Heart left ventricle (tissue), 13 donors: ENCODE measurements around the gene TMEM168.

ENCODE experiments used
- CTCF ChIP-seq, 12 donors: fragments of 200-600 bp; sonication (generic) in 4 of 12; IDR thresholded peaks; one replicate each; pipeline versions ENCODE4 v1.5.0 to v1.8.0; 2018 to 2022; ENCODE audit warnings: antibody characterized with exemption in 12 of 12, mild to moderate bottlenecking in 5 of 12
- POLR2A ChIP-seq, 2 donors: fragments of 450-650 bp; IDR thresholded peaks; one replicate each; pipeline ENCODE4 v1.6.1; 2017; ENCODE audit warnings: antibody characterized with exemption in 2 of 2, mild to moderate bottlenecking in 2 of 2, moderate library complexity in 2 of 2
- donor health status: ischemic (EF 13 %, LVEDD 7.1; RV severe dilation, severe dysfunction).
- donor health status: DM: no; HTN: yes; CAD: no.
- donor health status: DM: no; HTN: no; CAD: no.
- donor health status: ischemic (EF 25% LVEDD 6.9; RV normal size, moderate dysfunction).
- donor health status: ischemic (EF 25% LVEDD 5.7; RV mildly dilated, moderate dysfunction).
- donor health status: ischemic (EF 35%, LVEDD 5.7; RV mildly dilated, moderate dysfunction).
- donor health status: nonischemic (EF 11% LVEDD 7.7; RV severe dilation, severe dysfunction).
- donor health status: DM: yes; HTN: yes; CAD: no.
- donor health status: PGD.
- donor health status: ischemic (EF 29% LVEDD 5.4; RV normal size, mild dysfunction).
- donor health status: nonischemic (EF 23%, LVEDD 6.1; RV moderate dilation, normal function).

- no peak for TF ChIP-seq CTCF (IDR thresholded peaks at IDR 0.05)
- TF ChIP-seq POLR2A (IDR thresholded peaks at IDR 0.05), result no peak
Observed at GRCh38 chr7:112790586-112791003, 402 bp upstream of the TMEM168 start.
